A673 (cell line): ENCODE measurements around the gene SHROOM4. TPM values are rescaled to one million over a fixed set of nuclear protein-coding genes. Genes with fewer than 3 reads are reported as not detected.

Experiments used
- BruUV-seq: library from RNA; stranded (reverse); fragments of 400-500 nt; replicated peaks from 2 replicates; lab custom pipeline; 2021; lab: Mats Ljungman, UMichigan
- CTCF ChIA-PET: fragments of 300-600 bp; sonication (Branson Sonifier 250); formaldehyde crosslinking; loops from one replicate; lab custom pipeline; 2022; ENCODE audit warnings: antibody characterized with exemption; lab: Charles Lee
- POLR2A ChIA-PET: fragments of 300-600 bp; sonication (Branson Sonifier 250); formaldehyde crosslinking; loops from one replicate; lab custom pipeline; 2022; ENCODE audit warnings: antibody characterized with exemption; ENCODE audit not compliant: low non-redundant PET; lab: Charles Lee
- DNase-seq: peaks from one replicate; pipeline ENCODE4 v3.0.0-alpha.2; 2015; ENCODE audit warnings: low spot score
- H3K27ac ChIP-seq: fragments of 200-600 bp; sonication (generic); 2 replicates; pipeline ENCODE4 v1.5.1; 2016; ENCODE audit warnings: mixed run types, low read depth, mild to moderate bottlenecking, mixed read lengths, antibody characterized with exemption, low read length; ENCODE audit not compliant: poor library complexity, severe bottlenecking
- H3K27me3 ChIP-seq: fragments of 200-600 bp; sonication (generic); replicated peaks from 2 replicates; pipeline ENCODE4 v1.6.1; 2017; ENCODE audit warnings: mixed run types, low read depth, mild to moderate bottlenecking, mixed read lengths, antibody characterized with exemption, low read length; ENCODE audit not compliant: insufficient read depth, poor library complexity
- H3K36me3 ChIP-seq: fragments of 200-600 bp; sonication (generic); 2 replicates; pipeline ENCODE4 v1.6.1; 2016; ENCODE audit warnings: mixed run types, mild to moderate bottlenecking, mixed read lengths, antibody characterized with exemption, low read length; ENCODE audit not compliant: insufficient read depth, poor library complexity, severe bottlenecking
- H3K4me1 ChIP-seq: fragments of 200-600 bp; sonication (generic); 2 replicates; pipeline ENCODE4 v1.6.1; 2017; ENCODE audit warnings: mixed run types, mild to moderate bottlenecking, mixed read lengths, antibody characterized with exemption, low read length; ENCODE audit not compliant: insufficient read depth, poor library complexity, severe bottlenecking
- H3K4me3 ChIP-seq: fragments of 200-600 bp; sonication (generic); 2 replicates; pipeline ENCODE4 v1.5.1; 2016; ENCODE audit warnings: low read depth, mixed run types, mild to moderate bottlenecking, mixed read lengths, low read length; ENCODE audit not compliant: poor library complexity, severe bottlenecking
- H3K9me3 ChIP-seq: fragments of 200-600 bp; sonication (generic); 2 replicates; pipeline ENCODE4 v1.6.1; 2016; ENCODE audit warnings: mixed run types, low read depth, mild to moderate bottlenecking, mixed read lengths, antibody characterized with exemption, low read length; ENCODE audit not compliant: poor library complexity, severe bottlenecking
- EZH2 ChIP-seq: fragments of 200-600 bp; sonication (generic); IDR thresholded peaks from 2 replicates; pipeline ENCODE4 v1.6.1; 2017; ENCODE audit warnings: borderline replicate concordance, low read depth, mild to moderate bottlenecking, mixed read lengths, antibody characterized with exemption, low read length; ENCODE audit not compliant: poor library complexity, severe bottlenecking
- intact Hi-C: fragments of 100-400 bp; cut with micrococcal nuclease; formaldehyde crosslinking; loops from one replicate; pipeline ENCODE4 v1.10.0; 2022; ENCODE audit not compliant: unreplicated experiment
- total RNA-seq: library from RNA; stranded (reverse); gene quantifications from 2 replicates; pipeline ENCODE4 v1.2.3, GENCODE V29; 2021
- TF ChIP-seq, protein P1 (sequence below): fragments of 300-800, 200-600 bp; sonication (generic); conservative IDR thresholded peaks from 2 replicates; pipeline ENCODE4 v1.5.1; 2017; ENCODE audit warnings: low read depth, mild to moderate bottlenecking, antibody characterized with exemption, low read length, moderate library complexity, mixed read lengths

Gene SHROOM4
- total RNA-seq, 1 experiment from 2014 or later: 7.0 TPM

DNA sequence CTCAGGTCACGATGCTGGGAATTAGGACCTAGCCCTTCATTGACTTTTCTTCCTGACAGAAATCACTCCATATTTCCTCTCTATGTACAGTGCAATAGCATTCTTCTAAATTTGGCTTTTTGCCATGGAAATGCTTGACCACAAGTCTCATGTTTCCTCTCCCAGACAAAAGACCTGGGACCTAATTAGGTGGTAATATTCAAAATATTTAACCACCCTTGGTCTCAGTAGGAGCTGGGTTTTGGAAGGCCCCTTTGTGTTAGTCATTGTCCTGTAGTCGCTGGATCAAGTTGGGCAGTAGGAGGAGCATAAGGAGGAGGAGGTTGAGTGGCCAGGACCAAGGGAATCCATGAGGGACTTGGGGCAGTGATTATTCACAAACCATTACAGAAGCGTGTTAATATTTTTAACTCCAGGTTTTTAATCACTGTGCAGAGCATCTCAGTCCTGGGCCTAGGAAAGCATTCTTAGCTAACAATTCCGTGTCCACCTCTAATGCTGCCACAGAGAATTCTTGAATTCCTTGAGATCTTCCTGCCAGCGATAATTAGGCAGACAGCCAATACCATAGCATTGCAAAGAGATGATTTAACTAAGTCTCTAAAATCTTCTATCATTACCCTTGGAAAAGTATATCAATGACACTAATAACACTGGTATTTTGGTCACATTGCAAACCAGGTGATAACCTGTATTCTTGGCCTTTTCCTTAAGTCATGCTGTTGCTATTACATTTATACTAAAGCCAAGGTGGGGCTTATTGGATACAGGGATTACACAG, 25.0 kb upstream of the SHROOM4 start:
- no peak for TF ChIP-seq EZH2
- TF ChIP-seq, protein P1, sequence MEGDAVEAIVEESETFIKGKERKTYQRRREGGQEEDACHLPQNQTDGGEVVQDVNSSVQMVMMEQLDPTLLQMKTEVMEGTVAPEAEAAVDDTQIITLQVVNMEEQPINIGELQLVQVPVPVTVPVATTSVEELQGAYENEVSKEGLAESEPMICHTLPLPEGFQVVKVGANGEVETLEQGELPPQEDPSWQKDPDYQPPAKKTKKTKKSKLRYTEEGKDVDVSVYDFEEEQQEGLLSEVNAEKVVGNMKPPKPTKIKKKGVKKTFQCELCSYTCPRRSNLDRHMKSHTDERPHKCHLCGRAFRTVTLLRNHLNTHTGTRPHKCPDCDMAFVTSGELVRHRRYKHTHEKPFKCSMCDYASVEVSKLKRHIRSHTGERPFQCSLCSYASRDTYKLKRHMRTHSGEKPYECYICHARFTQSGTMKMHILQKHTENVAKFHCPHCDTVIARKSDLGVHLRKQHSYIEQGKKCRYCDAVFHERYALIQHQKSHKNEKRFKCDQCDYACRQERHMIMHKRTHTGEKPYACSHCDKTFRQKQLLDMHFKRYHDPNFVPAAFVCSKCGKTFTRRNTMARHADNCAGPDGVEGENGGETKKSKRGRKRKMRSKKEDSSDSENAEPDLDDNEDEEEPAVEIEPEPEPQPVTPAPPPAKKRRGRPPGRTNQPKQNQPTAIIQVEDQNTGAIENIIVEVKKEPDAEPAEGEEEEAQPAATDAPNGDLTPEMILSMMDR: no peak
- Histone ChIP-seq H3K4me1 (no peaks in the 10 kb centered on the region), H3K4me3 (no peak overlapping the region), H3K36me3 (no peaks in the 10 kb centered on the region), H3K27me3 (no peaks in the 10 kb centered on the region), H3K9me3 (no peaks in the 10 kb centered on the region), H3K27ac (no peak overlapping the region)
- intact Hi-C loops: no loop called here
- DNase-seq: no peak
- POLR2A ChIA-PET: no interaction called here
- BruUV-seq: no TSS peak
- CTCF ChIA-PET: no interaction called here

DNA sequence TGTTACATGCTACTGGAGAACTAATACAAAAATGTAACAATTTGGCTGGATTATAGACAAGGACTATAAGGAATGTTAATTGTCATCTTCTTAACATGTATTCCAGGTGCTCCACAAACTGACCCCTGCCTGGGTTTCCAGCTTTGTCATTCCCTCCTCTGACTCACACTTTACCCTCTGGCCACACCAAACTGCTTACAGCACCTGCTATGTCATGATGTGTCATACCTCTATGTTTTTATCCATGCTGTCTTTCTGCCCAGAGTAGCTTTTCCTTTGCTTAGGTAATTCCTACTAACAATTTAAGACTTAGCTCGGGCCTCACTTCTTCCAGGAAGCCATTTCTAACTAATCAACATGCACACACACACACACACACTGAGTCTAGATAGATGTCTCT, 14.0 kb upstream of the SHROOM4 start:
- intact Hi-C loops: no loop called here
- Histone ChIP-seq H3K4me1 (no peaks in the 10 kb centered on the region), H3K9me3 (no peaks in the 10 kb centered on the region), H3K36me3 (no peaks in the 10 kb centered on the region), H3K27ac (no peak overlapping the region), H3K4me3 (no peak overlapping the region), H3K27me3 (no peaks in the 10 kb centered on the region)
- POLR2A ChIA-PET: no interaction called here
- no TSS peak for BruUV-seq
- CTCF ChIA-PET: no interaction called here
- no peak for DNase-seq
- TF ChIP-seq, protein P1: no peak
- no peak for TF ChIP-seq EZH2

- DNase-seq: no peak
- H3K9me3 ChIP-seq: no peaks in the 10 kb centered on the region
- TF ChIP-seq, protein P1: no peak
- no peak for TF ChIP-seq EZH2
- no peaks in the 10 kb centered on the region for H3K27me3 ChIP-seq
- H3K36me3 ChIP-seq: no peaks in the 10 kb centered on the region
- intact Hi-C loops: no loop called here
- BruUV-seq: no TSS peak
- H3K4me3 ChIP-seq: no peak overlapping the region
- H3K27ac ChIP-seq: no peak overlapping the region
- no peaks in the 10 kb centered on the region for H3K4me1 ChIP-seq
- ChIA-PET CTCF (no interaction called here), POLR2A (no interaction called here)
These were observed 11.8 kb upstream of the SHROOM4 start for GRCh38 chrX:50825825-50826224.
